ENCODE results near the gene WDR18. TPM values are rescaled to one million over a fixed set of nuclear protein-coding genes. Genes with fewer than 3 reads are reported as not detected.

The WDR18 gene
- total and polyA plus RNA-seq, 2 experiments from 2014 or later = 143 to 241 TPM

GRCh38 chr19:1000591-1001537 lies 16.7 kb downstream of the WDR18 start:
- TF ChIP-seq, protein P1, sequence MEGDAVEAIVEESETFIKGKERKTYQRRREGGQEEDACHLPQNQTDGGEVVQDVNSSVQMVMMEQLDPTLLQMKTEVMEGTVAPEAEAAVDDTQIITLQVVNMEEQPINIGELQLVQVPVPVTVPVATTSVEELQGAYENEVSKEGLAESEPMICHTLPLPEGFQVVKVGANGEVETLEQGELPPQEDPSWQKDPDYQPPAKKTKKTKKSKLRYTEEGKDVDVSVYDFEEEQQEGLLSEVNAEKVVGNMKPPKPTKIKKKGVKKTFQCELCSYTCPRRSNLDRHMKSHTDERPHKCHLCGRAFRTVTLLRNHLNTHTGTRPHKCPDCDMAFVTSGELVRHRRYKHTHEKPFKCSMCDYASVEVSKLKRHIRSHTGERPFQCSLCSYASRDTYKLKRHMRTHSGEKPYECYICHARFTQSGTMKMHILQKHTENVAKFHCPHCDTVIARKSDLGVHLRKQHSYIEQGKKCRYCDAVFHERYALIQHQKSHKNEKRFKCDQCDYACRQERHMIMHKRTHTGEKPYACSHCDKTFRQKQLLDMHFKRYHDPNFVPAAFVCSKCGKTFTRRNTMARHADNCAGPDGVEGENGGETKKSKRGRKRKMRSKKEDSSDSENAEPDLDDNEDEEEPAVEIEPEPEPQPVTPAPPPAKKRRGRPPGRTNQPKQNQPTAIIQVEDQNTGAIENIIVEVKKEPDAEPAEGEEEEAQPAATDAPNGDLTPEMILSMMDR (IDR thresholded peaks at IDR 0.05; ENCODE audit: low read depth, low read length) = no peak
- Histone ChIP-seq H3K4me1 (ENCODE audit: low read depth) (no peaks in the 10 kb centered on the region), H3K36me3 (no peaks in the 10 kb centered on the region), H3K27ac (no peak overlapping the region), H3K9me3 (ENCODE audit: low read depth) (no peaks in the 10 kb centered on the region), H3K27me3 (peaks cover 29% of the 10 kb centered on the region), H3K4me3 (peak overlapping the region; percentile 35)
- no peak for DNase-seq (ENCODE audit: low read depth in 1 of 2, low spot score in 1 of 2)

DNA sequence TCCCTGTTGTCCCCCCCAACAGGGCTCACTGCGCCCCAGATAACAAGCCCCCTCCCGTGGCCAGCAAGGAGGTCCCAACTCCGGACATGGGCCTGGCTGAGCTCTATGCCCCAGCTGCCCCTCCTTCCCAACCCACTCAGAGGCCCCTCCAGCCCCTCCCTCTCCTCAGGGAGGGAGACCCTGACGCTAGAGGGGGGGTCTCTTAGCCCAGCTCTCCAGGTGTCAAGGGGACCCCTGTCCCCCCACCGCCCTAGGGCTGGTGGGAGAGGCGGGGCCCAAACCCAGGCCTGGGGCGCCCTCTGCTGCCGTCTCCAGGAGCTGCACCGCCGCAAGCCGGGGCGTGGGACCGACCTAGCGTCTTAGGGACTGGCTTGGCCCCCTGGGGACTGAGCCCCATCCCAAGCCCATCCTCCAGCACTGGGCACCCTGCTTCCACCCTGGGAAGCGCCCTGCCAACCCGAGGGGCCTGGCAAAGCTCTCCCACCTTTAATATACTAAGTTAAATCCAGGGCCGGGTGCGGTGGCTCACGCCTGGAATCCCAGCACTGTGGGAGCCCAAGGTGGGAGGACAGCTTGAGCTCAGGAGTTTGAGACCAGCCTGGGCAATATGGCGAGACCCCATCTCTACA lies 17.5 kb downstream of the WDR18 start:
- peak; percentile 31 to 71 for DNase-seq (ENCODE audit: low read depth in 1 of 2, low spot score in 1 of 2)
- no peak overlapping the region for H3K27ac ChIP-seq
- no peaks in the 10 kb centered on the region for H3K36me3 ChIP-seq
- TF ChIP-seq, protein P1 (IDR thresholded peaks at IDR 0.05; ENCODE audit: low read depth, low read length) = peak; percentile 78
- H3K9me3 ChIP-seq (ENCODE audit: low read depth) = no peaks in the 10 kb centered on the region
- H3K4me1 ChIP-seq (ENCODE audit: low read depth) = no peaks in the 10 kb centered on the region
- H3K27me3 ChIP-seq = peaks cover 29% of the 10 kb centered on the region
- H3K4me3 ChIP-seq = no peak overlapping the region

- Histone ChIP-seq H3K27me3 (peaks cover 29% of the 10 kb centered on the region), H3K27ac (no peak overlapping the region), H3K4me1 (ENCODE audit: low read depth) (no peaks in the 10 kb centered on the region), H3K9me3 (ENCODE audit: low read depth) (no peaks in the 10 kb centered on the region), H3K4me3 (no peak overlapping the region), H3K36me3 (no peaks in the 10 kb centered on the region)
- TF ChIP-seq, protein P1 (IDR thresholded peaks at IDR 0.05; ENCODE audit: low read depth, low read length) = no peak
- no peak for DNase-seq (ENCODE audit: low read depth in 1 of 2, low spot score in 1 of 2)
Measured at GRCh38 chr19:1002600-1002999, 18.5 kb downstream of the WDR18 start.

- TF ChIP-seq, protein P1 (IDR thresholded peaks at IDR 0.05; ENCODE audit: low read depth, low read length) = no peak
- no peak for DNase-seq (ENCODE audit: low read depth in 1 of 2, low spot score in 1 of 2)
- H3K36me3 ChIP-seq = no peaks in the 10 kb centered on the region
- no peaks in the 10 kb centered on the region for H3K9me3 ChIP-seq (ENCODE audit: low read depth)
- no peak overlapping the region for H3K4me3 ChIP-seq
- H3K27ac ChIP-seq = no peak overlapping the region
- no peaks in the 10 kb centered on the region for H3K4me1 ChIP-seq (ENCODE audit: low read depth)
- peaks cover 28% of the 10 kb centered on the region for H3K27me3 ChIP-seq
Measured at GRCh38 chr19:1003283-1003682, 19.1 kb downstream of the WDR18 start.

DNA sequence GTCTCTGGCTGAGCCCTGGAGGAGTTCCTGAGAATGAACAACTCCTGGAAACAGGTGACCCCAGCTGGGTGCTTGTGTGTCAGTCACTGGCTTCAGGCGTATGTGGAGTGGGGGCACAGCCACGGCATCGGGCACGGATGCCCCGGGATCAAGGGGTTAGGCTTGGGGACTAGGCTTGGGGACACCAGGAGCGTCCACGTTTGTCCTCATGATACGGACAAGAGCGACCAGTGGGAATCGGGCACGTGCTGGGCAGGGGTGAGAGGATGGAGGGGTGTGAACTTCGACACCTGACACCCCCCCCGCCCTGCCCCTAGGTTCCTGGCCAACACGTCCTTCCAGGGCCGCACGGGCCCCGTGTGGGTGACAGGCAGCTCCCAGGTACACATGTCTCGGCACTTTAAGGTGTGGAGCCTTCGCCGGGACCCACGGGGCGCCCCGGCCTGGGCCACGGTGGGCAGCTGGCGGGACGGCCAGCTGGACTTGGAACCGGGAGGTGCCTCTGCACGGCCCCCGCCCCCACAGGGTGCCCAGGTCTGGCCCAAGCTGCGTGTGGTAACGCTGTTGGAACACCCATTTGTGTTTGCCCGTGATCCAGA lies 20.2 kb downstream of the WDR18 start:
- no peak overlapping the region for H3K4me3 ChIP-seq
- H3K9me3 ChIP-seq (ENCODE audit: low read depth) = no peaks in the 10 kb centered on the region
- H3K4me1 ChIP-seq (ENCODE audit: low read depth) = no peaks in the 10 kb centered on the region
- no peak for DNase-seq (ENCODE audit: low read depth in 1 of 2, low spot score in 1 of 2)
- peaks cover 18% of the 10 kb centered on the region for H3K27me3 ChIP-seq
- TF ChIP-seq, protein P1 (IDR thresholded peaks at IDR 0.05; ENCODE audit: low read depth, low read length) = no peak
- no peak overlapping the region for H3K27ac ChIP-seq
- no peaks in the 10 kb centered on the region for H3K36me3 ChIP-seq

Data from cardiac muscle cell (in vitro differentiated cells and primary cell).